Measurements from ENCODE around the gene MTCP1.

GRCh38 chrX:155048977-155049619, 21.8 kb downstream of the MTCP1 start:
- TF ChIP-seq CTCF (conservative IDR thresholded peaks at IDR 0.05 in 1 of 2, IDR thresholded peaks at IDR 0.05 in 1 of 2; ENCODE audit: extremely low read depth in 1 of 2, insufficient read depth in 1 of 2, low read depth in 1 of 2, low read length in 2 of 2) (peak; percentile 52 to 69), EZH2 (IDR thresholded peaks at IDR 0.05; ENCODE audit: borderline replicate concordance, low read length) (no peak)

Data from mammary epithelial cell (primary cell).